SK-N-SH (cell line): ENCODE measurements around the gene LRP5. TPM values are rescaled to one million over a fixed set of nuclear protein-coding genes. Genes with fewer than 3 reads are reported as not detected.

Experiments
- CTCF ChIA-PET: fragments of 300-600, 350-600 bp; formaldehyde crosslinking; extraction: SDS; loops from one replicate; lab custom pipeline; 2021; lab: Yijun Ruan, JAX
- POLR2A ChIA-PET: fragments of 350-600 bp; sonication (Branson Sonifier 250); formaldehyde crosslinking; extraction: SDS; loops from one replicate; lab custom pipeline; 2020; ENCODE audit warnings: antibody characterized with exemption, inconsistent platforms; lab: Yijun Ruan, JAX
- DNase-seq: peaks from one replicate; pipeline ENCODE4 v3.0.0; 2012
- H2AFZ ChIP-seq: fragments of 200-600 bp; sonication (generic); 2 replicates; pipeline ENCODE4 v1.8.1; 2016; ENCODE audit warnings: antibody characterized with exemption, mild to moderate bottlenecking, low read depth
- H3F3A ChIP-seq: fragments of 200-600 bp; sonication (generic); replicated peaks from 2 replicates; pipeline ENCODE3; 2016; ENCODE audit warnings: antibody characterized with exemption, mild to moderate bottlenecking; ENCODE audit not compliant: insufficient read depth
- H3K27ac ChIP-seq, 2 experiments: fragments of 200-500 bp in 1 of 2; fragments of 200-600 bp in 1 of 2; sonication (Bioruptor generic) in 1 of 2; sonication (generic), shearing (Covaris generic) in 1 of 2; 2 replicates each; pipeline versions ENCODE4 v1.5.1 to v1.6.1; 2014 to 2016; ENCODE audit warnings: low read depth in 2 of 2, inconsistent platforms in 1 of 2, low read length in 1 of 2, mild to moderate bottlenecking in 1 of 2, mixed read lengths in 1 of 2
- H3K27me3 ChIP-seq: fragments of 200-600 bp; sonication (generic), shearing (Covaris generic); 2 replicates; pipeline ENCODE4 v1.6.1; 2016; ENCODE audit warnings: mixed run types; ENCODE audit not compliant: insufficient read depth
- H3K36me3 ChIP-seq, 2 experiments: fragments of 200-500 bp in 1 of 2; fragments of 200-600 bp in 1 of 2; sonication (Bioruptor generic) in 1 of 2; sonication (generic) in 1 of 2; replicated peaks in 1 of 2; 2 replicates each; pipeline versions ENCODE3 to v1.5.1; 2014 to 2016; ENCODE audit warnings: low read length in 1 of 2, mild to moderate bottlenecking in 1 of 2; ENCODE audit not compliant: insufficient read depth in 2 of 2, control insufficient read depth in 1 of 2
- H3K4me1 ChIP-seq, 2 experiments: fragments of 200-500 bp in 1 of 2; fragments of 200-600 bp in 1 of 2; sonication (Bioruptor generic) in 1 of 2; sonication (generic), shearing (Covaris generic) in 1 of 2; 2 replicates each; pipeline versions ENCODE4 v1.5.1 to v1.6.1; 2014 to 2016; ENCODE audit warnings: low read depth in 1 of 2, low read length in 1 of 2, mixed run types in 1 of 2; ENCODE audit not compliant: insufficient read depth in 2 of 2, control insufficient read depth in 1 of 2
- H3K4me2 ChIP-seq: fragments of 200-600 bp; sonication (generic), shearing (Covaris generic); 2 replicates; pipeline ENCODE4 v1.6.1; 2017; ENCODE audit warnings: mixed run types
- H3K4me3 ChIP-seq, 2 experiments: fragments of 200-500 bp in 1 of 2; fragments of 200-600 bp in 1 of 2; sonication (Bioruptor generic) in 1 of 2; sonication (generic), shearing (Covaris generic) in 1 of 2; 2 replicates each; pipeline versions ENCODE4 v1.5.1 to v1.8.1; 2014 to 2016; ENCODE audit warnings: low read depth in 2 of 2, inconsistent platforms in 1 of 2, low read length in 1 of 2, mild to moderate bottlenecking in 1 of 2, mixed read lengths in 1 of 2, moderate library complexity in 1 of 2
- H3K79me2 ChIP-seq: fragments of 200-600 bp; sonication (generic); 2 replicates; pipeline ENCODE4 v1.8.1; 2017; ENCODE audit warnings: mild to moderate bottlenecking; ENCODE audit not compliant: insufficient read depth
- H3K9ac ChIP-seq: fragments of 200-600 bp; sonication (generic); 2 replicates; pipeline ENCODE4 v1.6.1; 2017; ENCODE audit warnings: mixed run types
- H3K9me2 ChIP-seq: fragments of 200-600 bp; sonication (generic); 2 replicates; pipeline ENCODE4 v1.6.1; 2017; ENCODE audit warnings: mixed run types
- H3K9me3 ChIP-seq: fragments of 200-600 bp; sonication (generic); 2 replicates; pipeline ENCODE4 v1.6.1; 2017; ENCODE audit warnings: mixed run types, mild to moderate bottlenecking, moderate library complexity
- H4K20me1 ChIP-seq: fragments of 200-600 bp; sonication (generic); 2 replicates; pipeline ENCODE4 v1.6.1; 2017; ENCODE audit warnings: mild to moderate bottlenecking, mixed run types; ENCODE audit not compliant: insufficient read depth
- CTCF ChIP-seq: fragments of 200-600 bp; sonication (generic); IDR thresholded peaks from 2 replicates; pipeline ENCODE4 v1.6.1; 2017; ENCODE audit warnings: antibody characterized with exemption, mild to moderate bottlenecking, moderate library complexity
- ELF1 ChIP-seq: IDR thresholded peaks from 2 replicates; pipeline ENCODE4 v1.4.0; 2012
- FOXM1 ChIP-seq: IDR thresholded peaks from 2 replicates; pipeline ENCODE4 v1.4.0; 2012; ENCODE audit warnings: low read depth, mild to moderate bottlenecking
- NRF1 ChIP-seq: IDR thresholded peaks from 2 replicates; pipeline ENCODE4 v1.6.1; 2012; ENCODE audit warnings: low read depth, mild to moderate bottlenecking, low read length
- POLR2AphosphoS5 ChIP-seq: IDR thresholded peaks from 2 replicates; pipeline ENCODE4 v1.6.1; 2012; ENCODE audit warnings: low read depth, low read length
- RAD21 ChIP-seq: IDR thresholded peaks from 2 replicates; pipeline ENCODE4 v1.6.1; 2012; ENCODE audit warnings: mild to moderate bottlenecking, low read length
- RCOR1 ChIP-seq: fragments of 150-350 bp; IDR thresholded peaks from 2 replicates; pipeline ENCODE4 v1.6.1; 2017; ENCODE audit warnings: antibody characterized with exemption, low read length
- SMC3 ChIP-seq: IDR thresholded peaks from 2 replicates; pipeline ENCODE4 v1.6.1; 2012; ENCODE audit warnings: low read depth, low read length, improper control_type of control experiment
- TAF1 ChIP-seq: IDR thresholded peaks from 2 replicates; pipeline ENCODE4 v1.6.1; 2012; ENCODE audit warnings: low read depth, mild to moderate bottlenecking, low read length, moderate library complexity, borderline replicate concordance
- TCF12 ChIP-seq: IDR thresholded peaks from 2 replicates; pipeline ENCODE4 v1.4.0; 2012
- ZBTB33 ChIP-seq: IDR thresholded peaks from 2 replicates; pipeline ENCODE4 v1.4.0; 2012; ENCODE audit warnings: low read depth, borderline replicate concordance
- WGBS: methylation state at CpG from one replicate; pipeline ENCODE4 v1.1.6; 2017; ENCODE audit warnings: low lambda C conversion rate; 5-methylcytosine and 5-hydroxymethylcytosine counted together
- polyA plus RNA-seq, 3 experiments: library from polyadenylated mRNA; depleted of rRNA; stranded (reverse); fragments of >200 nt; gene quantifications; 2 replicates each; pipeline ENCODE4 v1.2.3, GENCODE V29; 2012
- TF ChIP-seq, protein P1 (sequence below): IDR thresholded peaks from 2 replicates; pipeline ENCODE4 v1.4.0; 2012; ENCODE audit warnings: low read depth
- TF ChIP-seq, protein P2 (sequence below): fragments of 150-350 bp; IDR thresholded peaks from 2 replicates; pipeline ENCODE4 v1.6.1; 2016; ENCODE audit warnings: mild to moderate bottlenecking, low read depth, low read length

LRP5 gene
- polyA plus RNA-seq, 1 of the 3 experiments (the other 2 are of a cell fraction), result 15.0 TPM

GRCh38 chr11:68287419-68287818 lies 25.0 kb upstream of the LRP5 start (continued):
- TF ChIP-seq, protein P1, sequence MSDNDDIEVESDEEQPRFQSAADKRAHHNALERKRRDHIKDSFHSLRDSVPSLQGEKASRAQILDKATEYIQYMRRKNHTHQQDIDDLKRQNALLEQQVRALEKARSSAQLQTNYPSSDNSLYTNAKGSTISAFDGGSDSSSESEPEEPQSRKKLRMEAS, result no peak
- no peak for TF ChIP-seq RAD21
- TF ChIP-seq POLR2AphosphoS5, result no peak
- no peak for TF ChIP-seq RCOR1
- no peak for TF ChIP-seq ELF1
- TF ChIP-seq, protein P2, sequence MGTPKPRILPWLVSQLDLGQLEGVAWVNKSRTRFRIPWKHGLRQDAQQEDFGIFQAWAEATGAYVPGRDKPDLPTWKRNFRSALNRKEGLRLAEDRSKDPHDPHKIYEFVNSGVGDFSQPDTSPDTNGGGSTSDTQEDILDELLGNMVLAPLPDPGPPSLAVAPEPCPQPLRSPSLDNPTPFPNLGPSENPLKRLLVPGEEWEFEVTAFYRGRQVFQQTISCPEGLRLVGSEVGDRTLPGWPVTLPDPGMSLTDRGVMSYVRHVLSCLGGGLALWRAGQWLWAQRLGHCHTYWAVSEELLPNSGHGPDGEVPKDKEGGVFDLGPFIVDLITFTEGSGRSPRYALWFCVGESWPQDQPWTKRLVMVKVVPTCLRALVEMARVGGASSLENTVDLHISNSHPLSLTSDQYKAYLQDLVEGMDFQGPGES, result no peak
- TF ChIP-seq CTCF, result no peak
- TF ChIP-seq TCF12, result no peak
- no peak for TF ChIP-seq ZBTB33
- TF ChIP-seq SMC3, result no peak
- no peak for TF ChIP-seq TAF1
- no peak for TF ChIP-seq NRF1

GRCh38 chr11:68289456-68289855 lies 22.9 kb upstream of the LRP5 start:
- H3K79me2 ChIP-seq, result no peaks in the 10 kb centered on the region
- 63% methylated on average over 2 of the region's 2 CpGs for WGBS
- no peaks in the 10 kb centered on the region for H3K9me2 ChIP-seq
- no peak overlapping the region for H3K4me2 ChIP-seq
- ChIA-PET CTCF (interaction anchor here (1.2 to 6.5 kb wide), 3 partner anchors 9 to 80 kb away, joined by 4 to 42 read pairs (median 12); no protein-coding TSS in a partner anchor), POLR2A (no interaction called here)
- H3K9ac ChIP-seq, result no peak overlapping the region
- H3K27me3 ChIP-seq, result no peaks in the 10 kb centered on the region
- H3K4me1 ChIP-seq, result no peaks in the 10 kb centered on the region
- H3K4me3 ChIP-seq, result no peak overlapping the region
- H3F3A ChIP-seq, result no peaks in the 10 kb centered on the region
- no peak for DNase-seq
- 0 out of 2 replicates have a peak, but pooled peaks cover 6% of the 10 kb centered on the region for H3K9me3 ChIP-seq
- TF ChIP-seq POLR2AphosphoS5, result no peak
- TF ChIP-seq FOXM1, result no peak
- no peak for TF ChIP-seq RCOR1
- TF ChIP-seq CTCF, result no peak
- no peaks in the 10 kb centered on the region for H4K20me1 ChIP-seq
- H2AFZ ChIP-seq, result no peak overlapping the region
- no peak overlapping the region for H3K27ac ChIP-seq
- no peaks in the 10 kb centered on the region for H3K36me3 ChIP-seq
